ENCODE results near the gene FRMD4A. TPM values are rescaled to one million over a fixed set of nuclear protein-coding genes. Genes with fewer than 3 reads are reported as not detected.

The FRMD4A gene
- total RNA-seq, 4 donors from 2014 or later, result 13.7 to 27.2 (median 19.6) TPM

DNA sequence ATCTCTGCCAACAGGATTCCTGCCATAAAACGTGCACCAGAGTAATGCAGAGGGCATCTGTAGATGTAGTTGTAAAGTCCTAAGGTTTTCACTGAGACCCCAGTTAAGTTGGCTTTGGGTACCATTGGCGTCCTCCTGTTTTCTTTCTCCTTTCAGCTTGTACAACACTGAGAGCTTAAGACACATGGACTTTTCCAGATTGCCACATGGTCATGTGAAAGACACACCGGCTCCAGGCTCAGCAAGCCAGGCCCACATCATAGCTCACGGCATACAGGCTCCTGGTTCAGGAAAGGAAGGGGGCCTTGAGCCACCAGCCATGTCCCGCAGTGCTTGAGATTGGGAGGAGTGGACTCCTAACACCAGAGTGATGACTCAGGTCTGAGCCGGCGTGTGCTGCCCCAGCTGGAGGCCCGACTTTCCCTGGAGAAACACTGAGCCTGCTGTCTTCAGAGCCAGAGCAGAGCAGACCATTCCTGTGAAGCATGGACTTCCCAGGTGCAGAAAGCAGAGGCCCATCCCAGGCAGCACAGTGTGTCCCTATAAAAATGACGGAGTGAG is 491.2 kb downstream of the FRMD4A start:
- peaks cover 0 to 6% (median 0%) of the 10 kb centered on the region in 3 donors for H3K9me3 ChIP-seq
- no peaks in the 10 kb centered on the region for H3K36me3 ChIP-seq
- H3K27me3 ChIP-seq, result no peaks in the 10 kb centered on the region
- peaks cover 3 to 59% (median 25%) of the 10 kb centered on the region in 3 donors for H3K4me1 ChIP-seq
- no peak overlapping the region for H3K4me3 ChIP-seq
- peak overlapping the region in 3 of 4 donors; percentile 15 to 36 (median 19) for H3K27ac ChIP-seq
- TF ChIP-seq CTCF (IDR thresholded peaks at IDR 0.05), result no peak
- no peak for TF ChIP-seq EP300 (IDR thresholded peaks at IDR 0.05)
- TF ChIP-seq POLR2AphosphoS5 (IDR thresholded peaks at IDR 0.05), result no peak
- no peak for TF ChIP-seq POLR2A (IDR thresholded peaks at IDR 0.05)
- 67 to 83% methylated on average over 1 to 3 of the region's 9 CpGs for WGBS, 2 donors (ENCODE audit: low coverage in 1 of 2)
- peak; percentile 53 for ATAC-seq

DNA sequence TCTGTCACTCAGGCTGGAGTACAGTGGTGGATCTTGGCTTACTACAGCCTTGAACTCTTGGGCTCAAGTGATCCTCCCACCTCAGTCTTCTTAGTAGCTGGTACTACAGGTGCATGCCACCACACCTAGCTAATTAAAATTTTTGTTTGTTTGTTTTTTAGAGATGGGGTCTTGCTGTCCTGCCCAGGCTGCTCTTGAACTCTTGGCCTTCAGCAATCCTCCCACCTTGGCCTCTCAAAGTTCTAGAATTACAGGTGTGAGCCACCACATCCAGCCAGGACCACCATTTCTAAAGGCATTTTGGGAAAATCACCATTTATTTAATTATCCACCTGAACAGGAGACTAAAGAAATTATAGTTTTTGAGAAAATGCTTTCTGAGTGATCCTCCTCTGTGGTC is 491.7 kb downstream of the FRMD4A start:
- Histone ChIP-seq H3K4me1 (peaks cover 3 to 64% (median 25%) of the 10 kb centered on the region in 3 donors), H3K36me3 (no peaks in the 10 kb centered on the region), H3K9me3 (peaks cover 0 to 6% (median 0%) of the 10 kb centered on the region in 3 donors), H3K4me3 (no peak overlapping the region), H3K27ac (peak overlapping the region in 3 of 4 donors; percentile 15 to 36 (median 19)), H3K27me3 (no peaks in the 10 kb centered on the region)
- no peak for ATAC-seq
- no peak for TF ChIP-seq EP300 (IDR thresholded peaks at IDR 0.05)
- TF ChIP-seq POLR2AphosphoS5 (IDR thresholded peaks at IDR 0.05), result no peak
- TF ChIP-seq POLR2A (IDR thresholded peaks at IDR 0.05), result no peak
- TF ChIP-seq CTCF (IDR thresholded peaks at IDR 0.05), result no peak

DNA sequence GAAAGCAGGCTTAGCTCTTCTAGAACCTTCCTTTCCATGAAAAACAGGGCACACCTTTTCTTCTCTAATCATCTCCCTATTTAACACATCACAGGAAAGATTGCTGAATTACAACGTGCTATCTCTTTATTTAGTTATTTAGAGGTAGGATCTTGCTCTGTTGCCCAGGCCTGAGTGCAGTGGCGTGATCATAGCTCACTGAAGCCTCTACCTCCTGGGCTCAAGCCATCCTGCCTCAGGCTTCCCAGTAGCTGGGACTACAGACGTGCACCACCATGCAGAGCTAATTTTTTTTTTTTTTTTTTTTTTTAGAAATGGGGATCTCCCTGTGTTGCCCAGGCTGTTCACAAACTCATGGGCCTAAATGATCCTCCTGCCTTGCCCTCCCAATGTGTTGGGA is 492.8 kb downstream of the FRMD4A start:
- Histone ChIP-seq H3K27ac (peak overlapping the region in 3 of 4 donors; percentile 60 to 82 (median 75)), H3K36me3 (no peaks in the 10 kb centered on the region), H3K4me1 (peaks cover 3 to 72% (median 25%) of the 10 kb centered on the region in 3 donors), H3K4me3 (no peak overlapping the region), H3K27me3 (no peaks in the 10 kb centered on the region), H3K9me3 (peaks cover 0 to 6% (median 0%) of the 10 kb centered on the region in 3 donors)
- 85 to 97% methylated on average over 3 of the region's 3 CpGs for WGBS, 2 donors (ENCODE audit: low coverage in 1 of 2)
- no peak for ATAC-seq
- TF ChIP-seq POLR2AphosphoS5 (IDR thresholded peaks at IDR 0.05) (no peak), EP300 (IDR thresholded peaks at IDR 0.05) (no peak), CTCF (IDR thresholded peaks at IDR 0.05) (no peak), POLR2A (IDR thresholded peaks at IDR 0.05) (no peak)

- Histone ChIP-seq H3K4me3 (peak overlapping the region in 1 of 2 donors; percentile 1), H3K9me3 (no peaks in the 10 kb centered on the region), H3K27me3 (no peaks in the 10 kb centered on the region), H3K4me1 (peaks cover 3 to 96% (median 34%) of the 10 kb centered on the region in 3 donors), H3K36me3 (no peaks in the 10 kb centered on the region), H3K27ac (peak overlapping the region in 3 of 4 donors; percentile 32 to 43 (median 38))
- no peak for TF ChIP-seq EP300 (IDR thresholded peaks at IDR 0.05)
- no peak for TF ChIP-seq POLR2A (IDR thresholded peaks at IDR 0.05)
- TF ChIP-seq CTCF (IDR thresholded peaks at IDR 0.05), result no peak
- no peak for TF ChIP-seq POLR2AphosphoS5 (IDR thresholded peaks at IDR 0.05)
- peak; percentile 21 for ATAC-seq
- WGBS, 2 donors (ENCODE audit: low coverage in 1 of 2), result 46 to 54% methylated on average over 14 to 16 of the region's 16 CpGs
Measured at GRCh38 chr10:13834581-13835286, 496.0 kb downstream of the FRMD4A start.
